ENCODE results near the gene TNIK.

DNA sequence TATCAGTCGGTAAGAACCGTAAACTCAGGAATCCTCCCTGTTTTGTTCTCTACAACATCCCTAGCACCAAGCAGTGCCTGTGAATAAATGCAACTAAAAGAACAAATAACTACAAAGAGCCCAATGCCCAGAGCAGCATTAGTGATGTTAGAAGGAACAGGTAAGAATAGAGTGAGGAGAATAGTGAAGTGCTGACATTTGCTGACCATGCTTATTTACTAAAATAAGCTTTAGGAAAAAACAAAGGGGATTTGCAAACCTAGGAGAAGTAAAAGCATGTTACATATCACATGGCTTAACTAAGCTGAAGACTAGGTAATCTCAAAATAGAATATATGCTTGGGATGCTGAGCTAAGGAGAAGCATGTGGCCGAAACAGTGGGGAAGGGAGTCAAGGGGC lies 247.6 kb downstream of the TNIK start:
- TF ChIP-seq, protein P1, sequence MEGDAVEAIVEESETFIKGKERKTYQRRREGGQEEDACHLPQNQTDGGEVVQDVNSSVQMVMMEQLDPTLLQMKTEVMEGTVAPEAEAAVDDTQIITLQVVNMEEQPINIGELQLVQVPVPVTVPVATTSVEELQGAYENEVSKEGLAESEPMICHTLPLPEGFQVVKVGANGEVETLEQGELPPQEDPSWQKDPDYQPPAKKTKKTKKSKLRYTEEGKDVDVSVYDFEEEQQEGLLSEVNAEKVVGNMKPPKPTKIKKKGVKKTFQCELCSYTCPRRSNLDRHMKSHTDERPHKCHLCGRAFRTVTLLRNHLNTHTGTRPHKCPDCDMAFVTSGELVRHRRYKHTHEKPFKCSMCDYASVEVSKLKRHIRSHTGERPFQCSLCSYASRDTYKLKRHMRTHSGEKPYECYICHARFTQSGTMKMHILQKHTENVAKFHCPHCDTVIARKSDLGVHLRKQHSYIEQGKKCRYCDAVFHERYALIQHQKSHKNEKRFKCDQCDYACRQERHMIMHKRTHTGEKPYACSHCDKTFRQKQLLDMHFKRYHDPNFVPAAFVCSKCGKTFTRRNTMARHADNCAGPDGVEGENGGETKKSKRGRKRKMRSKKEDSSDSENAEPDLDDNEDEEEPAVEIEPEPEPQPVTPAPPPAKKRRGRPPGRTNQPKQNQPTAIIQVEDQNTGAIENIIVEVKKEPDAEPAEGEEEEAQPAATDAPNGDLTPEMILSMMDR (conservative IDR thresholded peaks at IDR 0.05) = no peak
- no peak for TF ChIP-seq ZFX (IDR thresholded peaks at IDR 0.05)
